Stomach (tissue), 4 donors: ENCODE data around the gene INVS.

Experiments
- CTCF ChIP-seq, 7 experiments: fragments of 450-650 bp in 4 of 7; fragments of 200-600 bp in 3 of 7; sonication (generic) in 3 of 7; IDR thresholded peaks; one replicate each; pipeline ENCODE4 v1.5.1; 2016 to 2019; ENCODE audit warnings: antibody characterized with exemption in 7 of 7, control low read depth in 2 of 7, mild to moderate bottlenecking in 1 of 7
- POLR2A ChIP-seq, 4 donors: fragments of 450-650 bp; IDR thresholded peaks; one replicate each; pipeline ENCODE4 v1.6.1; 2016; ENCODE audit warnings: antibody characterized with exemption in 4 of 4, control low read depth in 2 of 4, mild to moderate bottlenecking in 1 of 4, moderate library complexity in 1 of 4
- POLR2AphosphoS5 ChIP-seq, 3 donors: sonication (generic); formaldehyde crosslinking; IDR thresholded peaks; one replicate each; pipeline ENCODE4 v1.6.1; 2016; ENCODE audit warnings: antibody characterized with exemption in 3 of 3

- no peak for TF ChIP-seq CTCF (IDR thresholded peaks at IDR 0.05)
- TF ChIP-seq POLR2AphosphoS5 (IDR thresholded peaks at IDR 0.05), result no peak
- no peak for TF ChIP-seq POLR2A (IDR thresholded peaks at IDR 0.05)
Measured at GRCh38 chr9:100090880-100091279, 8.2 kb upstream of the INVS start.
